Smooth muscle cell (in vitro differentiated cells): ENCODE measurements around the gene CASP8. TPM values are rescaled to one million over a fixed set of nuclear protein-coding genes. Genes with fewer than 3 reads are reported as not detected.
A peak's percentile ranks its signal among the peaks of the same experiment; 100 is the strongest.

Source experiments
- DNase-seq: peaks from one replicate; lab custom pipeline; 2025; ENCODE audit not compliant: unreplicated experiment; lab: John Stamatoyannopoulos, UW
- H2AFZ ChIP-seq: fragments of 200-600 bp; sonication (generic); 2 replicates; pipeline ENCODE4 v1.6.0; 2016; ENCODE audit warnings: antibody characterized with exemption, low read depth, mild to moderate bottlenecking
- H3F3A ChIP-seq: fragments of 200-600 bp; sonication (generic); 2 replicates; pipeline ENCODE4 v1.6.0; 2017; ENCODE audit warnings: antibody characterized with exemption, low read depth
- H3K27ac ChIP-seq: fragments of 200-600 bp; sonication (generic); 2 replicates; pipeline ENCODE4 v1.5.1; 2016; ENCODE audit warnings: low read depth, mild to moderate bottlenecking
- H3K27me3 ChIP-seq: fragments of 200-600 bp; sonication (generic); 2 replicates; pipeline ENCODE4 v1.6.1; 2016; ENCODE audit warnings: low read depth, mild to moderate bottlenecking
- H3K36me3 ChIP-seq: fragments of 200-600 bp; sonication (generic); 2 replicates; pipeline ENCODE4 v1.5.1; 2016; ENCODE audit warnings: low read depth
- H3K4me1 ChIP-seq: fragments of 200-600 bp; sonication (generic); 2 replicates; pipeline ENCODE4 v1.5.1; 2016; ENCODE audit warnings: low read depth
- H3K4me2 ChIP-seq: fragments of 200-600 bp; sonication (generic); 2 replicates; pipeline ENCODE4 v1.6.0; 2016; ENCODE audit warnings: mild to moderate bottlenecking
- H3K4me3 ChIP-seq: fragments of 200-600 bp; sonication (generic); 2 replicates; pipeline ENCODE4 v1.5.1; 2016; ENCODE audit warnings: mild to moderate bottlenecking
- H3K79me2 ChIP-seq: fragments of 200-600 bp; sonication (generic); 2 replicates; pipeline ENCODE4 v1.6.0; 2016; ENCODE audit warnings: low read depth, mild to moderate bottlenecking
- H3K9ac ChIP-seq: fragments of 200-600 bp; sonication (generic); 2 replicates; pipeline ENCODE4 v1.6.0; 2016; ENCODE audit warnings: low read depth
- H3K9me3 ChIP-seq: fragments of 200-600 bp; sonication (generic); replicated peaks from 2 replicates; pipeline ENCODE4 v1.5.1; 2016; ENCODE audit warnings: low read depth
- H4K20me1 ChIP-seq: fragments of 200-600 bp; sonication (generic); 2 replicates; pipeline ENCODE4 v1.6.0; 2016; ENCODE audit warnings: low read depth
- CTCF ChIP-seq: fragments of 200-600 bp; sonication (generic); IDR thresholded peaks from 2 replicates; pipeline ENCODE4 v1.5.1; 2017; ENCODE audit warnings: borderline replicate concordance, mild to moderate bottlenecking, antibody characterized with exemption; ENCODE audit not compliant: insufficient read depth, poor library complexity, severe bottlenecking
- WGBS: methylation state at CpG from one replicate; pipeline ENCODE4 v1.1.7; 2016; ENCODE audit warnings: low lambda C conversion rate; 5-methylcytosine and 5-hydroxymethylcytosine counted together
- polyA plus RNA-seq: library from polyadenylated mRNA; unstranded; fragments of >200 nt; fragmentation: Nextera tagmentation; extraction: Ambion mirVana; gene quantifications from 2 replicates; pipeline ENCODE4 v1.2.1, GENCODE V29; 2016
- total RNA-seq: library from RNA; depleted of rRNA; stranded (reverse); fragments of >200 nt; gene quantifications from 2 replicates; pipeline ENCODE4 v1.2.3, GENCODE V29; 2014

Gene CASP8
- total and polyA plus RNA-seq, 2 experiments from 2014 or later = 5.7 to 12.9 TPM

GRCh38 chr2:201228271-201228911 is 31.9 kb upstream of the CASP8 start:
- H3F3A ChIP-seq = no peaks in the 10 kb centered on the region
- H3K36me3 ChIP-seq = no peaks in the 10 kb centered on the region
- H3K27me3 ChIP-seq = no peaks in the 10 kb centered on the region
- no peak overlapping the region for H2AFZ ChIP-seq
- no peak overlapping the region for H3K9ac ChIP-seq
- no peaks in the 10 kb centered on the region for H3K4me1 ChIP-seq
- H3K27ac ChIP-seq = no peak overlapping the region
- H3K4me2 ChIP-seq = no peak overlapping the region
- no peaks in the 10 kb centered on the region for H4K20me1 ChIP-seq
- no peak for DNase-seq
- no peaks in the 10 kb centered on the region for H3K79me2 ChIP-seq
- no peak for TF ChIP-seq CTCF
- 74% methylated on average over 3 of the region's 3 CpGs for WGBS
- no peak overlapping the region for H3K4me3 ChIP-seq
- no peaks in the 10 kb centered on the region for H3K9me3 ChIP-seq

GRCh38 chr2:201228912-201229290 is 31.4 kb upstream of the CASP8 start:
- Histone ChIP-seq H3K9me3 (no peaks in the 10 kb centered on the region), H4K20me1 (no peaks in the 10 kb centered on the region), H3F3A (no peaks in the 10 kb centered on the region), H2AFZ (no peak overlapping the region), H3K4me2 (no peak overlapping the region), H3K79me2 (no peaks in the 10 kb centered on the region), H3K27me3 (no peaks in the 10 kb centered on the region), H3K4me3 (no peak overlapping the region), H3K4me1 (no peaks in the 10 kb centered on the region), H3K9ac (no peak overlapping the region), H3K36me3 (no peaks in the 10 kb centered on the region), H3K27ac (no peak overlapping the region)
- TF ChIP-seq CTCF = no peak
- 86% methylated on average over 12 of the region's 12 CpGs for WGBS
- no peak for DNase-seq

GRCh38 chr2:201231781-201232466 is 28.4 kb upstream of the CASP8 start:
- Histone ChIP-seq H3K36me3 (no peaks in the 10 kb centered on the region), H3K4me2 (peak overlapping the region; percentile 73), H3K79me2 (no peaks in the 10 kb centered on the region), H4K20me1 (no peaks in the 10 kb centered on the region), H3K4me1 (no peaks in the 10 kb centered on the region), H3K9ac (no peak overlapping the region), H3F3A (no peaks in the 10 kb centered on the region), H3K27me3 (no peaks in the 10 kb centered on the region), H3K27ac (no peak overlapping the region), H3K4me3 (peak overlapping the region; percentile 30), H3K9me3 (no peaks in the 10 kb centered on the region), H2AFZ (peak overlapping the region; percentile 96)
- DNase-seq = peak; percentile 43
- 33% methylated on average over 8 of the region's 8 CpGs for WGBS
- TF ChIP-seq CTCF = peak; percentile 83

- no peaks in the 10 kb centered on the region for H3K79me2 ChIP-seq
- no peak for DNase-seq
- H4K20me1 ChIP-seq = no peaks in the 10 kb centered on the region
- no peak overlapping the region for H3K9ac ChIP-seq
- H3K4me3 ChIP-seq = no peak overlapping the region
- no peaks in the 10 kb centered on the region for H3K4me1 ChIP-seq
- H3F3A ChIP-seq = no peaks in the 10 kb centered on the region
- WGBS = 83% methylated on average over 3 of the region's 3 CpGs
- H3K9me3 ChIP-seq = no peaks in the 10 kb centered on the region
- no peaks in the 10 kb centered on the region for H3K36me3 ChIP-seq
- no peaks in the 10 kb centered on the region for H3K27me3 ChIP-seq
- H2AFZ ChIP-seq = peak overlapping the region; percentile 96
- no peak overlapping the region for H3K4me2 ChIP-seq
- H3K27ac ChIP-seq = no peak overlapping the region
- no peak for TF ChIP-seq CTCF
Measured at GRCh38 chr2:201232467-201232815, 27.9 kb upstream of the CASP8 start.
